HAP-1 (cell line): ENCODE data around the gene IGSF6.
"Not testable (repeated sequence)": the region's sequence is repeated elsewhere in the genome, so short reads cannot be mapped to it uniquely, and the experiment has no call there.

Experiments used
- DNase-seq, 2 experiments: peaks; one replicate each; pipeline ENCODE4 v3.0.0-alpha.2; 2016 to 2020; ENCODE audit warnings: low spot score in 2 of 2
- H3K27me3 ChIP-seq: fragments of 250-450 bp; sonication (Bioruptor Pico); 2 replicates; pipeline ENCODE4 v1.5.1; 2020; ENCODE audit warnings: low read depth, mild to moderate bottlenecking, moderate library complexity
- H3K36me3 ChIP-seq: fragments of 250-450 bp; sonication (Bioruptor Pico); replicated peaks from 2 replicates; pipeline ENCODE4 v1.5.1; 2020; ENCODE audit warnings: mild to moderate bottlenecking
- H3K4me1 ChIP-seq: fragments of 250-450 bp; sonication (Bioruptor Pico); 2 replicates; pipeline ENCODE4 v1.5.1; 2020; ENCODE audit warnings: mild to moderate bottlenecking
- H3K4me3 ChIP-seq: fragments of 250-450 bp; sonication (Bioruptor Pico); 2 replicates; pipeline ENCODE4 v1.5.1; 2020; ENCODE audit warnings: mild to moderate bottlenecking, moderate library complexity
- H3K9me3 ChIP-seq: fragments of 250-450 bp; sonication (Bioruptor Pico); 2 replicates; pipeline ENCODE4 v1.5.1; 2020; ENCODE audit warnings: mild to moderate bottlenecking, moderate library complexity
- in situ Hi-C: fragments of 300-500 bp; cut with MboI; formaldehyde crosslinking; loops from 3 replicates; pipeline ENCODE4 v1.14.3; 2020; ENCODE audit warnings: low sequenced_read_pairs, inconsistent platforms, mixed read lengths

The IGSF6 gene

GRCh38 chr16:21666772-21667171, 14.4 kb upstream of the IGSF6 start:
- in situ Hi-C loops, result no loop called here
- no peaks in the 10 kb centered on the region for H3K27me3 ChIP-seq
- DNase-seq, result peak; percentile 18 to 32
- H3K9me3 ChIP-seq, result peaks cover 3% of the 10 kb centered on the region; the same call in 1 of the 2 replicates
- H3K36me3 ChIP-seq, result no peaks in the 10 kb centered on the region
- H3K4me3 ChIP-seq, result no peak overlapping the region
- H3K4me1 ChIP-seq, result peaks cover 9% of the 10 kb centered on the region

- Histone ChIP-seq H3K9me3 (peaks cover 3% of the 10 kb centered on the region; the same call in 1 of the 2 replicates), H3K4me1 (peaks cover 9% of the 10 kb centered on the region), H3K27me3 (no peaks in the 10 kb centered on the region), H3K36me3 (no peaks in the 10 kb centered on the region), H3K4me3 (no peak overlapping the region)
- in situ Hi-C loops, result no loop called here
- no peak for DNase-seq
Measured at GRCh38 chr16:21664801-21665492, 12.5 kb upstream of the IGSF6 start.

GRCh38 chr16:21663889-21664647, 11.7 kb upstream of the IGSF6 start, which contains the start of gene OTOA:
Gene OTOA (plus strand): TSS chr16:21663968. CDS start chr16:21678515, 14,547 bp downstream.
- in situ Hi-C loops, result no loop called here
- DNase-seq, result no peak
- Histone ChIP-seq H3K4me3 (no peak within 1 kb of the TSS), H3K9me3 (peaks cover 3% of the 10 kb centered on the region; the same call in 1 of the 2 replicates), H3K4me1 (peaks cover 9% of the 10 kb centered on the region), H3K27me3 (no peaks in the 10 kb centered on the region), H3K36me3 (no peaks in the 10 kb centered on the region)

- peaks cover 7% of the 10 kb centered on the region; the same call in 1 of the 2 replicates for H3K36me3 ChIP-seq
- H3K9me3 ChIP-seq, result no peaks in the 10 kb centered on the region
- H3K27me3 ChIP-seq, result no peaks in the 10 kb centered on the region
- in situ Hi-C loops, result no loop called here
- DNase-seq, result no peak
- H3K4me1 ChIP-seq, result no peaks in the 10 kb centered on the region
- no peak overlapping the region for H3K4me3 ChIP-seq
Measured at GRCh38 chr16:21659124-21659523, 6.7 kb upstream of the IGSF6 start.

GRCh38 chr16:21656795-21657768, 4.7 kb upstream of the IGSF6 start:
- H3K36me3 ChIP-seq, result peaks cover 7% of the 10 kb centered on the region; the same call in 1 of the 2 replicates
- H3K4me3 ChIP-seq, result no peak overlapping the region
- no peaks in the 10 kb centered on the region for H3K4me1 ChIP-seq
- no peaks in the 10 kb centered on the region for H3K9me3 ChIP-seq
- DNase-seq, result peak; percentile 42 to 54
- in situ Hi-C loops, result no loop called here
- no peaks in the 10 kb centered on the region for H3K27me3 ChIP-seq

GRCh38 chr16:21654881-21655280, 2.5 kb upstream of the IGSF6 start:
- in situ Hi-C loops, result no loop called here
- no peaks in the 10 kb centered on the region for H3K9me3 ChIP-seq
- H3K4me3 ChIP-seq, result no peak overlapping the region
- H3K36me3 ChIP-seq, result peaks cover 7% of the 10 kb centered on the region; the same call in 1 of the 2 replicates
- H3K4me1 ChIP-seq, result no peaks in the 10 kb centered on the region
- DNase-seq, result no peak
- H3K27me3 ChIP-seq, result no peaks in the 10 kb centered on the region

GRCh38 chr16:21654466-21654865, 2.1 kb upstream of the IGSF6 start:
- H3K27me3 ChIP-seq, result no peaks in the 10 kb centered on the region
- H3K36me3 ChIP-seq, result peaks cover 7% of the 10 kb centered on the region; the same call in 1 of the 2 replicates
- no peak overlapping the region for H3K4me3 ChIP-seq
- no peaks in the 10 kb centered on the region for H3K4me1 ChIP-seq
- in situ Hi-C loops, result no loop called here
- no peak for DNase-seq
- no peaks in the 10 kb centered on the region for H3K9me3 ChIP-seq

GRCh38 chr16:21653571-21653970, 1.2 kb upstream of the IGSF6 start:
- in situ Hi-C loops, result no loop called here
- Histone ChIP-seq H3K27me3 (no peaks in the 10 kb centered on the region), H3K4me1 (no peaks in the 10 kb centered on the region), H3K4me3 (no peak overlapping the region), H3K9me3 (no peaks in the 10 kb centered on the region), H3K36me3 (peaks cover 7% of the 10 kb centered on the region; the same call in 1 of the 2 replicates)
- DNase-seq, result no peak

GRCh38 chr16:21651515-21651914, 893 bp downstream of the IGSF6 start:
- peaks cover 4% of the 10 kb centered on the region; the same call in 1 of the 2 replicates for H3K36me3 ChIP-seq
- H3K27me3 ChIP-seq, result no peaks in the 10 kb centered on the region
- H3K9me3 ChIP-seq, result no peaks in the 10 kb centered on the region
- DNase-seq, result no peak
- no peak overlapping the region for H3K4me3 ChIP-seq
- in situ Hi-C loops, result no loop called here
- H3K4me1 ChIP-seq, result no peaks in the 10 kb centered on the region

GRCh38 chr16:21650521-21650920, 1.9 kb downstream of the IGSF6 start:
- DNase-seq, result no peak
- in situ Hi-C loops, result no loop called here
- peaks cover 2% of the 10 kb centered on the region; the same call in 1 of the 2 replicates for H3K36me3 ChIP-seq
- no peaks in the 10 kb centered on the region for H3K9me3 ChIP-seq
- H3K4me1 ChIP-seq, result peaks cover 3% of the 10 kb centered on the region; the same call in 1 of the 2 replicates
- no peak overlapping the region for H3K4me3 ChIP-seq
- no peaks in the 10 kb centered on the region for H3K27me3 ChIP-seq

- H3K27me3 ChIP-seq, H3K4me3 ChIP-seq, H3K4me1 ChIP-seq, DNase-seq, H3K9me3 ChIP-seq, H3K36me3 ChIP-seq, in situ Hi-C loops: not testable (repeated sequence)
Measured at GRCh38 chr16:21649826-21650406, 2.5 kb downstream of the IGSF6 start.

- in situ Hi-C loops, result no loop called here
- H3K4me1 ChIP-seq, result peaks cover 6% of the 10 kb centered on the region
- no peak for DNase-seq
- no peaks in the 10 kb centered on the region for H3K27me3 ChIP-seq
- no peaks in the 10 kb centered on the region for H3K36me3 ChIP-seq
- H3K9me3 ChIP-seq, result no peaks in the 10 kb centered on the region
- H3K4me3 ChIP-seq, result no peak overlapping the region
Measured at GRCh38 chr16:21647562-21648164, 4.7 kb downstream of the IGSF6 start.
